ENCODE data around the gene GOT1.

- TF ChIP-seq CTCF (IDR thresholded peaks at IDR 0.05) (no peak), POLR2A (IDR thresholded peaks at IDR 0.05) (no peak)
Measured at GRCh38 chr10:99347672-99348071, 82.8 kb downstream of the GOT1 start.
